Adrenal gland (tissue), 5 donors: ENCODE measurements around the gene DOCK4.

Experiments
- POLR2A ChIP-seq, 2 donors: fragments of 450-650 bp; IDR thresholded peaks; one replicate each; pipeline ENCODE4 v1.6.1; 2017; ENCODE audit warnings: antibody characterized with exemption in 2 of 2, mild to moderate bottlenecking in 2 of 2, moderate library complexity in 1 of 2
- TF ChIP-seq, protein P1 (sequence below), 6 experiments: fragments of 450-650 bp in 4 of 6; fragments of 200-600 bp in 2 of 6; sonication (generic) in 1 of 6; IDR thresholded peaks; 1 replicate in 5 of 6; 2 replicates in 1 of 6; pipeline versions ENCODE4 v1.5.1 to v1.8.0; 2016 to 2021; ENCODE audit warnings: antibody characterized with exemption in 6 of 6, mild to moderate bottlenecking in 2 of 6, moderate library complexity in 1 of 6
- donor health status: DM: no; HTN: no; CAD: no.

DNA sequence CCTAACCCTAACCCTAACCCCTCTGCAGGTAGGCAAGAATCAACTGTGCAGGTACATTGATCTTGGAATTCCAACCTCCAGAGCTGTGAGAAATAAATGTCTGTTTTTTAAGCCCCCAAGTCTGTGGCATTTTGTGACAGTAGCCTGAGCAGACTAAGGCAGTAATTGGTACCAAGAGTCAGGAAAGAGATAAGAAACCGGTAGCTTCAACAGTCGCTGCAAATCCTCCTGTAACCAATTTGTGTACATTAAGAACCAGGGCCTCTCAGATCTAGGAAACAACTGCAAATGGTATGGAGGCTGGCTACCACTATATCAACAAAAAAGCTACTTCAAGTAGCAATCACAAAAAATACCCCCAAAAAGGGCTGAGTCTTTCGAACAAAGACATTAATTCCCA lies 67.3 kb downstream of the DOCK4 start:
- TF ChIP-seq POLR2A (IDR thresholded peaks at IDR 0.05): no peak
- TF ChIP-seq, protein P1, sequence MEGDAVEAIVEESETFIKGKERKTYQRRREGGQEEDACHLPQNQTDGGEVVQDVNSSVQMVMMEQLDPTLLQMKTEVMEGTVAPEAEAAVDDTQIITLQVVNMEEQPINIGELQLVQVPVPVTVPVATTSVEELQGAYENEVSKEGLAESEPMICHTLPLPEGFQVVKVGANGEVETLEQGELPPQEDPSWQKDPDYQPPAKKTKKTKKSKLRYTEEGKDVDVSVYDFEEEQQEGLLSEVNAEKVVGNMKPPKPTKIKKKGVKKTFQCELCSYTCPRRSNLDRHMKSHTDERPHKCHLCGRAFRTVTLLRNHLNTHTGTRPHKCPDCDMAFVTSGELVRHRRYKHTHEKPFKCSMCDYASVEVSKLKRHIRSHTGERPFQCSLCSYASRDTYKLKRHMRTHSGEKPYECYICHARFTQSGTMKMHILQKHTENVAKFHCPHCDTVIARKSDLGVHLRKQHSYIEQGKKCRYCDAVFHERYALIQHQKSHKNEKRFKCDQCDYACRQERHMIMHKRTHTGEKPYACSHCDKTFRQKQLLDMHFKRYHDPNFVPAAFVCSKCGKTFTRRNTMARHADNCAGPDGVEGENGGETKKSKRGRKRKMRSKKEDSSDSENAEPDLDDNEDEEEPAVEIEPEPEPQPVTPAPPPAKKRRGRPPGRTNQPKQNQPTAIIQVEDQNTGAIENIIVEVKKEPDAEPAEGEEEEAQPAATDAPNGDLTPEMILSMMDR (IDR thresholded peaks at IDR 0.05): no peak
